ENCODE measurements around the gene CLASRP.

DNA sequence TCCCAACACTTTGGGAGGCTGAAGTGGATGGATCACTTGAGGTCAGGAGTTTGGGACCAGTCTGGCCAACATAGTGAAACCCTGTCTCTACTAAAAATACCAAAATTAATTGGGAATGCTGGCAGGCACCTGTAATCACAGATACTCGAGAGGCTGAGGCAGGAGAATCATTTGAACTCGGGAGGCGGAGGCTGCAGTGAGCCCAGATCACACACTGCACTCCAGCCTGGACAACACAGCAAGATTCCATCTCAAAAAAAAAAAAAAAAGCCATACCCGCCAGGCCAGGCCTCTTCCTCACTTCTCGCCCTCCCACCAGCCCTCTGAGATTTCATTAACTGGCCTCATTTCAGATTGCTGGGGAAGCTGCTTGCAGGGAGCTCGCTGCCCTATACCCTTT is 45.3 kb upstream of the CLASRP start:
- TF ChIP-seq ZNF8 (CRISPR knock-in tag; IDR thresholded peaks at IDR 0.05) (no peak), ZFP30 (CRISPR knock-in tag; IDR thresholded peaks at IDR 0.05) (no peak), ARNTL (CRISPR knock-in tag; IDR thresholded peaks at IDR 0.05; ENCODE audit: borderline replicate concordance, low read depth) (no peak)

Measured in SK-N-SH treated with all-trans-retinoic acid at 6 μM for 48 hours (cell line).